Putamen (tissue), 1 donor: ENCODE data around the gene MTSS2.
"Not testable (repeated sequence)": the region's sequence is repeated elsewhere in the genome, so short reads cannot be mapped to it uniquely, and the experiment has no call there.

Experiments used
- DNase-seq: peaks from one replicate; pipeline ENCODE4 v3.0.0-alpha.2; 2016; ENCODE audit warnings: low spot score

MTSS2 gene

GRCh38 chr16:70653809-70654771, 31.8 kb downstream of the MTSS2 start:
- peak; percentile 82 for DNase-seq

- no peak for DNase-seq
Measured at GRCh38 chr16:70653406-70653805, 32.4 kb downstream of the MTSS2 start.

- no peak for DNase-seq
Measured at GRCh38 chr16:70652322-70652721, 33.5 kb downstream of the MTSS2 start.

- no peak for DNase-seq
Measured at GRCh38 chr16:70651524-70651923, 34.3 kb downstream of the MTSS2 start.

GRCh38 chr16:70650216-70650615, 35.6 kb downstream of the MTSS2 start:
- DNase-seq, result no peak

GRCh38 chr16:70649300-70649699, 36.6 kb downstream of the MTSS2 start:
- no peak for DNase-seq

- DNase-seq, result no peak
Measured at GRCh38 chr16:70648606-70649005, 37.2 kb downstream of the MTSS2 start.

- peak; percentile 58 for DNase-seq
Measured at GRCh38 chr16:70647441-70648359, 38.2 kb downstream of the MTSS2 start.

- DNase-seq, result no peak
Measured at GRCh38 chr16:70646260-70647241, 39.3 kb downstream of the MTSS2 start, which contains the start of gene IL34. IL34 (plus strand) TSS chr16:70646559; CDS start chr16:70646948, 389 bp downstream.

GRCh38 chr16:70644763-70645597, 40.9 kb downstream of the MTSS2 start:
- DNase-seq, result no peak

- not testable (repeated sequence) for DNase-seq
Measured at GRCh38 chr16:70643264-70643663, 42.6 kb downstream of the MTSS2 start.

- DNase-seq, result no peak
Measured at GRCh38 chr16:70642633-70643032, 43.2 kb downstream of the MTSS2 start.

- DNase-seq, result no peak
Measured at GRCh38 chr16:70638814-70639792, 46.8 kb downstream of the MTSS2 start.
